WTC11 (cell line): ENCODE data around the gene HNRNPH3. TPM values are rescaled to one million over a fixed set of nuclear protein-coding genes. Genes with fewer than 3 reads are reported as not detected.

Experiments
- CREM ChIP-seq: sonication (generic); formaldehyde crosslinking; IDR thresholded peaks from 2 replicates; pipeline ENCODE4 v1.8.1; 2022; ENCODE audit warnings: mild to moderate bottlenecking, missing genetic modification reagents, moderate library complexity
- E2F1 ChIP-seq: sonication (generic); formaldehyde crosslinking; IDR thresholded peaks from 2 replicates; pipeline ENCODE4 v1.8.0; 2022; ENCODE audit warnings: mild to moderate bottlenecking, missing genetic modification reagents
- EMX1 ChIP-seq: fragments of 250-450 bp; sonication (Bioruptor Pico); IDR thresholded peaks from 2 replicates; pipeline ENCODE4 v1.8.0; 2021; ENCODE audit warnings: mild to moderate bottlenecking
- ESRRA ChIP-seq: sonication (generic); formaldehyde crosslinking; IDR thresholded peaks from 2 replicates; pipeline ENCODE4 v1.8.1; 2022; ENCODE audit warnings: mild to moderate bottlenecking, missing genetic modification reagents, borderline replicate concordance
- ETV6 ChIP-seq: sonication (generic); formaldehyde crosslinking; IDR thresholded peaks from 2 replicates; pipeline ENCODE4 v1.8.1; 2022; ENCODE audit warnings: mild to moderate bottlenecking, missing genetic modification reagents
- GABPB1 ChIP-seq: sonication (generic); formaldehyde crosslinking; IDR thresholded peaks from 2 replicates; pipeline ENCODE4 v1.8.1; 2023; ENCODE audit warnings: mild to moderate bottlenecking, missing genetic modification reagents
- JAZF1 ChIP-seq: fragments of 250-450 bp; sonication (Bioruptor Pico); IDR thresholded peaks from 2 replicates; pipeline ENCODE4 v1.9.0; 2021; ENCODE audit warnings: moderate library complexity, mild to moderate bottlenecking, inconsistent platforms
- JUN ChIP-seq: sonication (generic); formaldehyde crosslinking; IDR thresholded peaks from 2 replicates; pipeline ENCODE4 v1.8.0; 2023; ENCODE audit warnings: mild to moderate bottlenecking, missing genetic modification reagents
- KAT7 ChIP-seq: sonication (generic); formaldehyde crosslinking; IDR thresholded peaks from 2 replicates; pipeline ENCODE4 v1.8.1; 2023; ENCODE audit warnings: missing genetic modification reagents, mild to moderate bottlenecking, borderline replicate concordance
- MAX ChIP-seq: sonication (generic); formaldehyde crosslinking; IDR thresholded peaks from 2 replicates; pipeline ENCODE4 v1.8.0; 2022; ENCODE audit warnings: mild to moderate bottlenecking, missing genetic modification reagents
- MLX ChIP-seq: sonication (generic); formaldehyde crosslinking; IDR thresholded peaks from 2 replicates; pipeline ENCODE4 v1.8.1; 2023; ENCODE audit warnings: mild to moderate bottlenecking, missing genetic modification reagents, moderate library complexity
- MXD4 ChIP-seq: fragments of 250-450 bp; sonication (Bioruptor Pico); IDR thresholded peaks from 2 replicates; pipeline ENCODE4 v1.8.0; 2021; ENCODE audit warnings: mild to moderate bottlenecking, moderate library complexity, borderline replicate concordance
- MYBL2 ChIP-seq: sonication (generic); formaldehyde crosslinking; IDR thresholded peaks from 2 replicates; pipeline ENCODE4 v1.8.1; 2023; ENCODE audit warnings: mild to moderate bottlenecking, moderate library complexity, missing genetic modification reagents
- NR2C2 ChIP-seq: sonication (generic); formaldehyde crosslinking; IDR thresholded peaks from 2 replicates; pipeline ENCODE4 v1.8.0; 2022; ENCODE audit warnings: mild to moderate bottlenecking, missing genetic modification reagents
- PRRX2 ChIP-seq: fragments of 250-450 bp; sonication (Bioruptor Pico); IDR thresholded peaks from 2 replicates; pipeline ENCODE4 v1.8.0; 2021; ENCODE audit warnings: mild to moderate bottlenecking
- SMAD4 ChIP-seq: sonication (generic); formaldehyde crosslinking; IDR thresholded peaks from 2 replicates; pipeline ENCODE4 v1.8.0; 2022; ENCODE audit warnings: mild to moderate bottlenecking, missing genetic modification reagents
- TEAD1 ChIP-seq: sonication (generic); formaldehyde crosslinking; IDR thresholded peaks from 2 replicates; pipeline ENCODE4 v1.8.0; 2022; ENCODE audit warnings: mild to moderate bottlenecking, missing genetic modification reagents
- TP53 ChIP-seq: sonication (generic); formaldehyde crosslinking; IDR thresholded peaks from 2 replicates; pipeline ENCODE4 v1.8.1; 2023; ENCODE audit warnings: mild to moderate bottlenecking, missing genetic modification reagents
- ZBTB21 ChIP-seq: sonication (generic); formaldehyde crosslinking; IDR thresholded peaks from 2 replicates; pipeline ENCODE4 v1.8.1; 2023; ENCODE audit warnings: mild to moderate bottlenecking, missing genetic modification reagents, borderline replicate concordance
- ZMAT4 ChIP-seq: fragments of 250-450 bp; sonication (Bioruptor Pico); IDR thresholded peaks from 2 replicates; pipeline ENCODE4 v1.9.0; 2021; ENCODE audit warnings: mild to moderate bottlenecking
- ZNF121 ChIP-seq: sonication (generic); formaldehyde crosslinking; IDR thresholded peaks from 2 replicates; pipeline ENCODE4 v1.8.0; 2023; ENCODE audit warnings: missing genetic modification reagents
- ZNF425 ChIP-seq: fragments of 250-450 bp; sonication (Bioruptor Pico); conservative IDR thresholded peaks from 2 replicates; pipeline ENCODE4 v1.9.0; 2021; ENCODE audit warnings: mild to moderate bottlenecking
- total RNA-seq: library from RNA; stranded (reverse); gene quantifications from 3 replicates; pipeline ENCODE4 v1.2.3, GENCODE V29; 2021
- TF ChIP-seq, protein P1 (sequence below): sonication (generic); formaldehyde crosslinking; IDR thresholded peaks from 2 replicates; pipeline ENCODE4 v1.8.1; 2023; ENCODE audit warnings: mild to moderate bottlenecking, missing genetic modification reagents
- TF ChIP-seq, protein P2 (sequence below): sonication (generic); formaldehyde crosslinking; IDR thresholded peaks from 2 replicates; pipeline ENCODE4 v1.8.0; 2023; ENCODE audit warnings: missing genetic modification reagents
- TF ChIP-seq, protein P3 (sequence below): sonication (generic); formaldehyde crosslinking; IDR thresholded peaks from 2 replicates; pipeline ENCODE4 v1.8.1; 2022; ENCODE audit warnings: mild to moderate bottlenecking, missing genetic modification reagents, moderate library complexity, borderline replicate concordance
- TF ChIP-seq, protein P4 (sequence below): sonication (generic); formaldehyde crosslinking; IDR thresholded peaks from 2 replicates; pipeline ENCODE4 v1.8.0; 2023; ENCODE audit warnings: missing genetic modification reagents, mild to moderate bottlenecking, borderline replicate concordance

Gene HNRNPH3
- total RNA-seq, 1 experiment from 2014 or later: 223 TPM

GRCh38 chr10:68332259-68333057 is 594 bp downstream of the HNRNPH3 start, which contains the start of gene PBLD (continued):
- TF ChIP-seq, protein P1, sequence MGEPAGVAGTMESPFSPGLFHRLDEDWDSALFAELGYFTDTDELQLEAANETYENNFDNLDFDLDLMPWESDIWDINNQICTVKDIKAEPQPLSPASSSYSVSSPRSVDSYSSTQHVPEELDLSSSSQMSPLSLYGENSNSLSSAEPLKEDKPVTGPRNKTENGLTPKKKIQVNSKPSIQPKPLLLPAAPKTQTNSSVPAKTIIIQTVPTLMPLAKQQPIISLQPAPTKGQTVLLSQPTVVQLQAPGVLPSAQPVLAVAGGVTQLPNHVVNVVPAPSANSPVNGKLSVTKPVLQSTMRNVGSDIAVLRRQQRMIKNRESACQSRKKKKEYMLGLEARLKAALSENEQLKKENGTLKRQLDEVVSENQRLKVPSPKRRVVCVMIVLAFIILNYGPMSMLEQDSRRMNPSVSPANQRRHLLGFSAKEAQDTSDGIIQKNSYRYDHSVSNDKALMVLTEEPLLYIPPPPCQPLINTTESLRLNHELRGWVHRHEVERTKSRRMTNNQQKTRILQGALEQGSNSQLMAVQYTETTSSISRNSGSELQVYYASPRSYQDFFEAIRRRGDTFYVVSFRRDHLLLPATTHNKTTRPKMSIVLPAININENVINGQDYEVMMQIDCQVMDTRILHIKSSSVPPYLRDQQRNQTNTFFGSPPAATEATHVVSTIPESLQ: no peak
- TF ChIP-seq TEAD1 (CRISPR knock-in tag) (peak; percentile 79; the same call in 1 of the 2 replicates), ESRRA (CRISPR knock-in tag) (no peak), SMAD4 (CRISPR knock-in tag) (peak; percentile 78; the same call in 1 of the 2 replicates), ZNF121 (CRISPR knock-in tag) (no peak), GABPB1 (CRISPR knock-in tag) (peak; percentile 54; the same call in 1 of the 2 replicates), MAX (peak; percentile 50), ZBTB21 (CRISPR knock-in tag) (no peak), EMX1 (peak; percentile 69; the same call in 1 of the 2 replicates), JUN (peak; percentile 58; the same call in 1 of the 2 replicates), MXD4 (CRISPR knock-in tag) (no peak), ZNF425 (peak; percentile 71; the same call in 1 of the 2 replicates), KAT7 (peak; percentile 92; the same call in 1 of the 2 replicates), TP53 (no peak), NR2C2 (CRISPR knock-in tag) (no peak), ZMAT4 (CRISPR knock-in tag) (no peak; the same call in none of the 2 replicates), JAZF1 (CRISPR knock-in tag) (no peak), PRRX2 (CRISPR knock-in tag) (peak; percentile 87), MLX (no peak), E2F1 (CRISPR knock-in tag) (0 out of 2 replicates have a peak, but pooled peaks have one; percentile 23), ETV6 (CRISPR knock-in tag) (no peak), MYBL2 (CRISPR knock-in tag) (0 out of 2 replicates have a peak, but pooled peaks have one; percentile 39), CREM (CRISPR knock-in tag) (peak; percentile 39; the same call in 1 of the 2 replicates)
- TF ChIP-seq, protein P2, sequence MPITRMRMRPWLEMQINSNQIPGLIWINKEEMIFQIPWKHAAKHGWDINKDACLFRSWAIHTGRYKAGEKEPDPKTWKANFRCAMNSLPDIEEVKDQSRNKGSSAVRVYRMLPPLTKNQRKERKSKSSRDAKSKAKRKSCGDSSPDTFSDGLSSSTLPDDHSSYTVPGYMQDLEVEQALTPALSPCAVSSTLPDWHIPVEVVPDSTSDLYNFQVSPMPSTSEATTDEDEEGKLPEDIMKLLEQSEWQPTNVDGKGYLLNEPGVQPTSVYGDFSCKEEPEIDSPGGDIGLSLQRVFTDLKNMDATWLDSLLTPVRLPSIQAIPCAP (CRISPR knock-in tag): no peak; the same call in 1 of the 2 replicates
- TF ChIP-seq, protein P3, sequence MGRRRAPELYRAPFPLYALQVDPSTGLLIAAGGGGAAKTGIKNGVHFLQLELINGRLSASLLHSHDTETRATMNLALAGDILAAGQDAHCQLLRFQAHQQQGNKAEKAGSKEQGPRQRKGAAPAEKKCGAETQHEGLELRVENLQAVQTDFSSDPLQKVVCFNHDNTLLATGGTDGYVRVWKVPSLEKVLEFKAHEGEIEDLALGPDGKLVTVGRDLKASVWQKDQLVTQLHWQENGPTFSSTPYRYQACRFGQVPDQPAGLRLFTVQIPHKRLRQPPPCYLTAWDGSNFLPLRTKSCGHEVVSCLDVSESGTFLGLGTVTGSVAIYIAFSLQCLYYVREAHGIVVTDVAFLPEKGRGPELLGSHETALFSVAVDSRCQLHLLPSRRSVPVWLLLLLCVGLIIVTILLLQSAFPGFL (CRISPR knock-in tag): no peak
- TF ChIP-seq, protein P4, sequence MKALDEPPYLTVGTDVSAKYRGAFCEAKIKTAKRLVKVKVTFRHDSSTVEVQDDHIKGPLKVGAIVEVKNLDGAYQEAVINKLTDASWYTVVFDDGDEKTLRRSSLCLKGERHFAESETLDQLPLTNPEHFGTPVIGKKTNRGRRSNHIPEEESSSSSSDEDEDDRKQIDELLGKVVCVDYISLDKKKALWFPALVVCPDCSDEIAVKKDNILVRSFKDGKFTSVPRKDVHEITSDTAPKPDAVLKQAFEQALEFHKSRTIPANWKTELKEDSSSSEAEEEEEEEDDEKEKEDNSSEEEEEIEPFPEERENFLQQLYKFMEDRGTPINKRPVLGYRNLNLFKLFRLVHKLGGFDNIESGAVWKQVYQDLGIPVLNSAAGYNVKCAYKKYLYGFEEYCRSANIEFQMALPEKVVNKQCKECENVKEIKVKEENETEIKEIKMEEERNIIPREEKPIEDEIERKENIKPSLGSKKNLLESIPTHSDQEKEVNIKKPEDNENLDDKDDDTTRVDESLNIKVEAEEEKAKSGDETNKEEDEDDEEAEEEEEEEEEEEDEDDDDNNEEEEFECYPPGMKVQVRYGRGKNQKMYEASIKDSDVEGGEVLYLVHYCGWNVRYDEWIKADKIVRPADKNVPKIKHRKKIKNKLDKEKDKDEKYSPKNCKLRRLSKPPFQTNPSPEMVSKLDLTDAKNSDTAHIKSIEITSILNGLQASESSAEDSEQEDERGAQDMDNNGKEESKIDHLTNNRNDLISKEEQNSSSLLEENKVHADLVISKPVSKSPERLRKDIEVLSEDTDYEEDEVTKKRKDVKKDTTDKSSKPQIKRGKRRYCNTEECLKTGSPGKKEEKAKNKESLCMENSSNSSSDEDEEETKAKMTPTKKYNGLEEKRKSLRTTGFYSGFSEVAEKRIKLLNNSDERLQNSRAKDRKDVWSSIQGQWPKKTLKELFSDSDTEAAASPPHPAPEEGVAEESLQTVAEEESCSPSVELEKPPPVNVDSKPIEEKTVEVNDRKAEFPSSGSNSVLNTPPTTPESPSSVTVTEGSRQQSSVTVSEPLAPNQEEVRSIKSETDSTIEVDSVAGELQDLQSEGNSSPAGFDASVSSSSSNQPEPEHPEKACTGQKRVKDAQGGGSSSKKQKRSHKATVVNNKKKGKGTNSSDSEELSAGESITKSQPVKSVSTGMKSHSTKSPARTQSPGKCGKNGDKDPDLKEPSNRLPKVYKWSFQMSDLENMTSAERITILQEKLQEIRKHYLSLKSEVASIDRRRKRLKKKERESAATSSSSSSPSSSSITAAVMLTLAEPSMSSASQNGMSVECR (CRISPR knock-in tag): peak; percentile 86
